ENCODE data around the gene MST1.
A peak's percentile ranks its signal among the peaks of the same experiment; 100 is the strongest.

MST1 gene

DNA sequence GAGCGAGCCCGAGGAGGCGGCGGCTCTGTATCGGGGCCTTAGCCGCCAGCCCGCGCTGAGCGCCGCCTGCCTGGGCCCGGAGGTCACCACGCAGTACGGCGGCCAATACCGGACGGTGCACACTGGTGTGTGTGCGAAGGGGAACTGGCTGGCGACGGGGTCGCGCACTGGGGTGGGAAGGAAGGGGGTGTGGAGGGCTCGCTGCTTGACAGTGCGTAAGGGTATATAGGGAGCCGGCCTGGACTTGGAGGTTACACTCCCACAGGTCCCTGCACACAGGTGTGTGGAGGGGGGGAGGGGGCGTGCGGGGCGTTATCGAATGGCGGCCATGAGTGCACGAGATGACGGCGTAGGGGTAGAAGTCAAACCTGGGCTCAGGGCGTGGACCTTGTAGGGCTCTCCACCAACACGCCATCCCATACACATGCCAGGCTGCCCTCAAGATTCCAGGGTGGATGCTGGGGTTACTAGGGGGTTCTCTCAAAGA is 14.7 kb downstream of the MST1 start:
- peak in 1 of 2 donors; percentile 19 for DNase-seq (ENCODE audit: low read depth in 2 of 2)

- peak; percentile 98 for DNase-seq (ENCODE audit: low read depth in 2 of 2)
These were observed 15.4 kb downstream of the MST1 start, which contains the start of gene APEH for GRCh38 chr3:49673715-49674496. APEH (plus strand) TSS chr3:49674351; CDS start chr3:49674402, 51 bp downstream.

GRCh38 chr3:49673121-49673714 is 16.1 kb downstream of the MST1 start:
- peak in 1 of 2 donors; percentile 30 for DNase-seq (ENCODE audit: low read depth in 2 of 2)

- DNase-seq (ENCODE audit: low read depth in 2 of 2): peak; percentile 67 to 68
These were observed 17.7 kb downstream of the MST1 start for GRCh38 chr3:49671291-49672288.

DNA sequence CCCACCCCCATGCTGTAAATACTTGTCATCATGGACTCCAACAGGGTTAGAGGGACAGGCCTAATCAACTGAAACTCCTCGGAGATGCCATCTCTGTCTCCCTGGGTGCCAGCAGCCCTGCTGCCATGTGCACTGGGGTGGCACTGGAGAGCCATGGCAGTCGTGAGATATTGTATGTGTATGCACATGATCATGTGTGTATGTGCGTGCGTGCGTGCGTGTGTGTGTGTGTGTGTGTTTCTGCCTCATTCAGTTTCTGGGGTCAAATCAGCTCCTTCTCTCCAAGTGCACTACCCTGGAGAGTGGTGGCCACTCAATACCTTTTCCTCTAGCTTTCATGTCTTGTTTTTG is 18.4 kb downstream of the MST1 start:
- DNase-seq (ENCODE audit: low read depth in 2 of 2): no peak

DNA sequence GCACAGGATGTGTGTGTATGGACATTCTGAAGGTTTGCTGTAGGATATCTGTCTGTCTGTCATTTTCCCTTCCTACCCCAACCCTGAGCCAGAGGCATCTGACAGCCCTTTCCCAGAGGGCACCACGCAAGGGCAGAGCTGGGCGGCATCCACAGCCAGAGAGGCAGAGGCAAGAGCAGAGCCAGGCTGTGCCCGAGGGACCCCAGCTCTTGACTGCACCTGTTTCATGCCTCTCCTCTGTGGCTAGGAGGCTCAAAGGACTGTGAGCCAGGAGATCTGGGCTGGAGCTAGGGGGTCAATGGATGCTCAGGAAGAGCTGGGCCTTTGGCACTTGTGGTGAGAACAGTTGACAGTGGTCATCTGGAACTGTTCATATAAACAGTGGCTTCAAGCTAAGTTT is 19.9 kb downstream of the MST1 start:
- DNase-seq (ENCODE audit: low read depth in 2 of 2): no peak

DNA sequence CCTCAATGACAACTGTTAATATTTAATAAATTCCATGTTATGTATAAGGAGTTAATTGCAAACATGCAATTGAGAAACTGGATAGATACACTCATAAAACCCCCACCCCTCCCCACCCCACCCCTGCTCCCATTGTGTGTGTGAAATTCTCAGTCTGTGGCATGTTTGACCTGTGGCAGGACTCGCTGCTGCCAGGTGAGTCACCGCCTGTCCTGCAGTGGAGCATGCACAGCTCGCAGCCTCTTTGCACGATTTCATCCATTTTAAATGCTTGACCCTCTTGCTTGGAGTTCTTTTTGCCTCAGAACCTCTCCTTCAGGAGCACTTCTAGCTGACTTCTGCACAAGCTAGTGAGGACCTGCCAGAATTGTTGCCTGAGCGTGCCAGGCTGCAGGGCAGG is 20.4 kb downstream of the MST1 start:
- no peak for DNase-seq (ENCODE audit: low read depth in 2 of 2)

DNA sequence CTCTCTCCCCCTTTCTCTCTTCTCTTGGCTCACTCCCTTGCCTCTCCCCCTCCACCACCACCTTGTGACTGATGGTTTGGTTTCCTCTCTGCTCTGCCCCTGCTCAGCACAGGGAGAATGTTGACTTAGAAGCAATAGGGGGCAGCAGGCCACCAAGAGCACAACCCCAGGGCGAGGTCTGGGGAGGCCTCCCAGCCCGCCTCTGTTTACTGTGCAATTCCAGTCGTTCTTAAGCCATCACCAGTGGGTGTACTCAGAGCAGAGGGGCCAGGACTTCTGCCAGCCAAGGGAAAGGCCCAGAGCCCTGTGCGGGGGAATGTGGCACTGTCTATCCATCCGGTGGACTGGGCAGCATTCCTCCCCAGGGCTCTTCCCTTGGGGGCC is 20.9 kb downstream of the MST1 start:
- DNase-seq (ENCODE audit: low read depth in 2 of 2): no peak

- no peak for DNase-seq (ENCODE audit: low read depth in 2 of 2)
These were observed 21.4 kb downstream of the MST1 start for GRCh38 chr3:49667701-49668413.

- DNase-seq (ENCODE audit: low read depth in 2 of 2): no peak
These were observed 22.7 kb downstream of the MST1 start for GRCh38 chr3:49666592-49666991.

DNA sequence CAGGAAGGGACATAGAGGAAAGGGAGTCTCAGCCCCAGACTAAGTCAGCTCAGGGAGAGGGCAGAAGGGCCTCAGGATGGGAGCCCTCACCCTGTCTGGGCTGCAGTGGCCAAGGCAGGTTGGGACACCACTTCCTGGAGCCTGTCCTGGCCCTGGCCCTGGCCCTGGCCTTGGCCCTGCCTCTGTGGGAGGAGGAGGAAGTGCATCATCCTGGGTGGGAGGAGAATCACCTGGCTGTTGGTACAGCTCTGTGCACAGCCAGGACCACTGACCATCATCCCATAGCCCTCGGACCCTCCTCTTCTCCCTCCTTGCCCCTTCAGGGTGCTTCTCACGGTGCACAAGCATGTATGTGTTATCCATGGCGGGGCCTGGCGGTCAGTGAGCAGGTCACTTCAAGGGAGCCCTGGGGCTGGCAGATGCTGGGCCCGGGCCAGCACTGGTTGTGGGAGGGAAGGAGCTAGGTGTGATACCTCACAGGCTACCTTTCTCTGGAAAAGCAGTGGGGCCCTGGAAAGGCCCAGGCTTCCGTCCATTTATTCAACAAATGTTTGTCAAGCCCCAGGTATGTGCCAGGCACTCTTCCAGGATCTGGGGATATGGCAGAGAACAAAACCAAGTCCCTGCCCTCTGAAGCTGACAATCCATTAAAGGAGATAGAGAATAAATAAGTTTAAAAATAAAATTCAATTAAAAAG is 23.3 kb downstream of the MST1 start:
- DNase-seq (ENCODE audit: low read depth in 2 of 2): no peak

- no peak for DNase-seq (ENCODE audit: low read depth in 2 of 2)
These were observed 25.0 kb downstream of the MST1 start for GRCh38 chr3:49664300-49664699.

GRCh38 chr3:49663831-49664230 is 25.4 kb downstream of the MST1 start:
- DNase-seq (ENCODE audit: low read depth in 2 of 2): no peak

GRCh38 chr3:49662720-49663413 is 26.4 kb downstream of the MST1 start:
- DNase-seq (ENCODE audit: low read depth in 2 of 2): no peak

DNA sequence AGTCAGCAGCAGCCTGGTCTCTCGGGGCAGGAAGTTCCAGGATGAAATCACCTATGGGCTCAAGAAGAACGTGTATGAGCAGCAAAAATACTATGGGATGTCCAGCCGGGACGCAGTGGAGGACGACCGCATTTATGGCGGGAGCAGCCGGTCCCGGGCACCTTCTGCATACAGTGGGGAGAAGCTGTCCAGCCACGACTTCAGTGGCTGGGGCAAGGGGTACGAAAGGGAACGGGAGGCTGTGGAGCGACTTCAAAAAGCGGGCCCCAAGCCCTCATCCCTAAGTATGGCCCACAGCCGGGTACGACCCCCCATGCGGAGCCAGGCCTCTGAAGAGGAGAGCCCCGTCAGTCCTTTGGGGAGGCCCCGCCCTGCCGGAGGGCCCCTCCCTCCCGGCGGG is 27.3 kb downstream of the MST1 start:
- DNase-seq (ENCODE audit: low read depth in 2 of 2): no peak

GRCh38 chr3:49661281-49661680 is 28.0 kb downstream of the MST1 start:
- DNase-seq (ENCODE audit: low read depth in 2 of 2): no peak

- DNase-seq (ENCODE audit: low read depth in 2 of 2): no peak
These were observed 29.5 kb downstream of the MST1 start for GRCh38 chr3:49659756-49660155.

GRCh38 chr3:49658711-49659110 is 30.6 kb downstream of the MST1 start:
- DNase-seq (ENCODE audit: low read depth in 2 of 2): no peak

DNA sequence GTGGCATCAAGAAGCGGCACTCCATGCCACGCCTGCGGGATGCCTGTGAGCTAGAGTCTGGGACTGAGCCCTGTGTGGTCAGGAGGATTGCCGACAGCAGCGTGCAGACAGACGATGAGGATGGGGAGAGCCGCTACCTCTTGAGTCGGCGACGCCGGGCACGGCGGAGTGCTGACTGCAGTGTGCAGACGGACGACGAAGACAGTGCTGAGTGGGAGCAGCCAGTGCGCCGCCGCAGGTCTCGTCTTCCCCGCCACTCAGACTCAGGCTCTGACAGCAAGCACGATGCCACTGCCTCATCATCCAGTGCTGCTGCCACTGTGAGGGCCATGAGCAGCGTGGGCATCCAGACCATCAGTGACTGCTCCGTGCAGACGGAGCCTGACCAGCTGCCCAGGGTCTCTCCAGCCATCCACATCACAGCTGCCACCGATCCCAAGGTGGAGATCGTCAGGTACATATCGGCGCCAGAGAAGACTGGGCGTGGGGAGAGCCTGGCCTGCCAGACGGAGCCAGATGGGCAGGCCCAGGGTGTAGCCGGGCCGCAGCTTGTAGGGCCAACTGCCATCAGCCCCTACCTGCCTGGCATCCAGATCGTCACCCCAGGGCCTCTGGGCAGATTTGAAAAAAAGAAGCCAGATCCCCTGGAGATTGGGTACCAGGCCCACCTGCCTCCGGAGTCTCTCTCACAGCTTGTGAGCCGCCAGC is 31.9 kb downstream of the MST1 start:
- DNase-seq (ENCODE audit: low read depth in 2 of 2): no peak

Measured in activated CD4-positive, alpha-beta T cell treated with anti-CD3 and anti-CD28 coated beads for 24 hours (primary cell).